ENCODE data around the gene ADAMTS19.

ADAMTS19 gene

DNA sequence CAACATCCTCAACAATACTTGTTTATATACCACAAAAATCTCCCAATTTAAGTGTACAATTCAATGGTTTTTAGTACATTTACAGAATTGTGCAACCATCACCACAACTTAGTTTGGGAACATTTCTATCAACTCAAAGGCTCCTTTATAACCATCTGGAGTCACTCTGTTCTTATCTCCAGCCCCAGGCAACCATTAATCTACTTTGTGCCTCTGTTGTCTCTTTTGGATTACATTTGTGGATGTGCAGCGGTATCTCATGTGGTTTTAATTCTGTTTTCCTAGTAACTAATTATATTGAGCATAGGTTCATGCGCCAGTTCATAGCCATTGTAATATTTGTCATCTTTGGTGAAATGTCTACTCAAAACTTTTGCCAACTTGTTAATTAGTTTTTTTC, 14.4 kb downstream of the ADAMTS19 start:
- H3K27ac ChIP-seq: no peak overlapping the region
- no peak for DNase-seq (ENCODE audit: low read depth, low spot score)

- no peak overlapping the region for H3K27ac ChIP-seq
- no peak for DNase-seq (ENCODE audit: low read depth, low spot score)
These were observed 16.7 kb downstream of the ADAMTS19 start for GRCh38 chr5:129476751-129477150.

DNA sequence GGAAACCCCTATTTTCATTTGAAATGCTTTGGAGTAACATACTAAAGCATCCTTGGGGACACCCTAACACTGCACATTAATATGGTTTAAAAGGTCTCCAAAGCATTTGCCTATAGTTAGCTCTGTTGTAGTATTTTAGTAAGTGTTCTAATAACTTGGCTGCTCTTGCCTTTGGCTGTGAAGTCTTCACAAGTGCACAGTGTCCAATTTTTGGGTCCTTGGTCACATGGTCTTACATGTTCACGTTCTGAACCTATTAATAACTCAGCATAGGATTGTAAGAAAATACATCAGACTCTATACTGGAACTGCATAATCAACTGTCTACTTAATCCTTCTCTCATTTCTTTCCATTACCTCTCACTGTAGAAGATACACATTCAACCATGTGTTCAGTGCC, 17.4 kb downstream of the ADAMTS19 start:
- DNase-seq (ENCODE audit: low read depth, low spot score): no peak
- H3K27ac ChIP-seq: no peak overlapping the region

DNA sequence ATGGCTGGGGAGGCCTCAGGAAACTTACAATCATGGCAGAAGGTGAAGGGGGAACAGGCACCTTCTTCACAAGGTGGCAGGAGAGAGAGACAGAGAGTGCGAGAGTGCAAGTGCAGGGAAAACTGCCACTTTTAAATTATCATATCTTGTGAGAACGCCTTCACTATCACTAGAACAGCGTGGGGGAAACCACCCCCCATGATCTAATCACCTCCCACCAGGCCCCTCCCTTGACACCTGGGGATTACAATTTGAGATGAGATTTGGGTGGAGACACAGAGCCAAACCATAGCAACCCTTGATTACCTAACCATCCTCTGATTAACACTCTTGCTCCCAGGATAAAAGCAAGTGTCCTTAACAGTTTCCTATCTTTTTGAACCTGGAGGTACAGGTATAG, 21.1 kb downstream of the ADAMTS19 start:
- no peak for DNase-seq (ENCODE audit: low read depth, low spot score)
- no peak overlapping the region for H3K27ac ChIP-seq

DNA sequence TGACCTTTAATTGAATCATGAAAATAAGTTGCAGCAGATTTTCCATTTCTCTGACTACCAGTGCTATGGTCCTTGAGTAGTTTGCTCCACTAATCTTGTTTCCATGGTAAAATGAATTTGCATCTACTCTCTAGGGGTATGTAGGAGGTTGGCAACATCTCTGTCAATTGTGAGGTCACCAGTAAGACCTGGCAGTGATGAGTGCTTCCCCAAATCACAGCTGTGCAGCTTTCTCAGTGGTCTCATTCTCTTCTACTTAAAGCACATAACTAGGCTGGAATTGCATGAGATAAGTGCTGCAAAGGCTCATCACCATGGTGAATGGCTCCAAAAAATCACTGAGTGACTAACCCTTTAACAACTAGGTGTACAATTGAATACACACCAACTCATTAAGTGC, 36.3 kb downstream of the ADAMTS19 start:
- no peak overlapping the region for H3K27ac ChIP-seq
- no peak for DNase-seq (ENCODE audit: low read depth, low spot score)

DNA sequence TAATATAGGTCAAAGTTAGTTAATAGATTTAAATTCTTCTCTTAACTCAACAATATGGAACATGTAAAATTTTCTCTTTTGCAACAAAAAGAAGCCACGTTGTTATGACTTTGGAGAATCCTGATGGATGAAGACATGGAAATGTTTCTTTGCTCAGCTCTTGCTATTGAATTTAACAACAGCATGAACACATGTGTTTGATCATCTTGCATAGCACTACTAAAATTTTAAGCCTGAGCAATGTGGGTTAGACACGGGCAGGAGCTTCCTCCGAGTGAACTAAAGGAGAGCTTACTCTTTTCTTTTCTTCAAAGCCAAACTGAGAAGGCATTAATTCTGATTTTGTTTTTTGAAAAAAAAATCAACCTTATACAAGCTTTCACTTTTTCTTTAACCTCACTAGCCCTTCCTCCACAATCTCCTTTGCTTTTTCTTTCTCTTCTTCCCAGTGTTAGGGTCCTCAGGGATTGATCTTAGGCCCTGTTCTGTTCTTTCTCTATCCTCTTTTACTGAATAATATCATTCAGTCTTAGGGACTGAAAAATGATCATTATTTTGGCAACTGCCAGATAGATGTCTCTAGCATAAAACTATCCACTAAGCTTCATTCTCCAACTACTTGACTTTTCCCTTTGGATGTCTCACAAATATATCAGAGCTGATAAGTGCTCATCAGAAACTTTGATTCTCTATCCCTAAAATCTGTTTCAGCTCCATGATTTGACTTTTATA, 36.9 kb downstream of the ADAMTS19 start:
- no peak overlapping the region for H3K27ac ChIP-seq
- no peak for DNase-seq (ENCODE audit: low read depth, low spot score)

DNA sequence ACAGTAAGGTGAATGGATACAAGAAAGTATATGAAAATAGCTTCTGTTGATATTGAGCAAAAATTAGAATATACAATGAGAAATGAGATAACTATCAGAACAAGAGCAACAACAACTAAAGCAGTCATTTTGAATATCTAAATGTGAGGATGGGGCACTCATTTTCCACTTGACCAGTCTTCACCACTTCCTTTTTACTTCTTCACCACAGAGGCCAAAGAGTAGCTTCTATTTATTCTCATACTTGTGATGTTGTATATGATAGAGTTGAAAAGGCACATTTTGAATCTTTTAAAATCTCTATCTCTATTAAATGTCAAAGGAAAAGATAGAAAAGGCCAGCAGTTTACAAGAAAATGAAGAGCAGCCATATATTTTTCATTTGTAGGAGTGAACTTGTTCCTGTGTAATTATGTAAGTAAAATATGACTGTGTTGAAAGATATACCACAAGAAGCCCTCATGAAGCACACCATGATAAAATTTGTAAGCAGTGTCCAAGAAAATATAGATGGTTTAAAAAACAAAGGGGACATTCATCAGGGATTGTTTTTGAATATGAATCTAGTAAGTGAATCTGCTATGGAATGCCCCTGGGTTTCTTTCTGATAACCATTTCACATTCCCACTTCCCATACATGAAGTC, 39.2 kb downstream of the ADAMTS19 start:
- no peak overlapping the region for H3K27ac ChIP-seq
- no peak for DNase-seq (ENCODE audit: low read depth, low spot score)

DNA sequence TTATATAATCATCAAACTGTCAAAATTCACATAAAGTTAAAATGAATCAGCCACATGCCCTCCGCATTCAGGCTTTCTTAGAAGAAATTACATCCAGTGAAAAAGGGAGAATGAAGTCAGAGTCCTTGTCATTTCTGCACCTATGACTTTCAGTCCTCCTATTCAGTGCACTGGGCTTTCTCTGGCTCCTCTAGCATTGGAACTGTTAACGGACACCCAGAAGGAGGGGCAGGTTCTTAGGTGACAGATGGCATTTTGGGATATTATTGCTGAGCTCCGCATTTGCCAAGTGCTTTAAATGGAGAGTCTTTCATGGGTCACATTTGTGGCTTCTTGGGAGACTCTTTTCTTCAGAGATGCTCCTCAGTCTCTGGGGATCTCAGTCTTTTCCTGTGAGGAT, 40.0 kb downstream of the ADAMTS19 start:
- no peak for DNase-seq (ENCODE audit: low read depth, low spot score)
- H3K27ac ChIP-seq: no peak overlapping the region

DNA sequence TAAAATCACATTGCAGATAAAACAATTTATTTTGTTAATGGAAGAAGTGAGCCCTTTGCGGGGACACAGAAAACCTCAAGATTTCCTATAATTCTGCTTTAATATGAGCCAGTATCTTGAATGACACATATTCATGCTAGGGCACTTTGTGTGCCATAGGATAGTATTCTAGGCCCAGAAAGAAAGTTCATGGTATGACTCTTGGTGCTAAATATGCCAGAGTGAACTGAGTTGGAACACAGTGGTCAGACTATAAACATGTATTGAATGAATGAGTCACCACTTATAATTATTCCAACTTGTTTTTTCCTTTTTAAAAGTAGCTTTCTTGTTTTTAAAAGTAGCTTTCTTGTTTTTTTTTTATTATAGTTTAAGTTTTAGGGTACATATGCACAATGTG, 46.0 kb downstream of the ADAMTS19 start:
- DNase-seq (ENCODE audit: low read depth, low spot score): peak; percentile 10
- H3K27ac ChIP-seq: no peak overlapping the region

- H3K27ac ChIP-seq: no peak overlapping the region
- no peak for DNase-seq (ENCODE audit: low read depth, low spot score)
These were observed 46.9 kb downstream of the ADAMTS19 start for GRCh38 chr5:129506950-129507349.

- DNase-seq (ENCODE audit: low read depth, low spot score): no peak
- H3K27ac ChIP-seq: no peak overlapping the region
These were observed 47.4 kb downstream of the ADAMTS19 start for GRCh38 chr5:129507527-129507926.

DNA sequence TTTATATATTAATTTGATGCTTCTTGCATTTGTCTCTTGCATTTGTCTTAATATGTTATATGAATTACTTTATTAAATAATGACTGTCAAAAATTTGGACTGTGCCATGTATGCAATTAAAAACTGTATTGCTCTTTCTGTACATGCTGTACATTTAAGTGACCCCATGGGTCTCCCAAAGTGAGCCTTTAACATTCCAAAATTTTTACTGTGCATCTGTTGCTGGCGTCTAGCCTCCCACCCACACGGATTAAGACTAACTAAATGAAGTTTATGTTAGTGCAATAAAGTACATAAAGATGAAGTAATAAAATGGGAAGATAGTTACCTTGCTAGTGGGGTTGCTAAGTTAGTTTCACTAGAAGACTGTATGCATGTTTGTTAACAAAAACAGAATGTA, 48.5 kb downstream of the ADAMTS19 start:
- no peak for DNase-seq (ENCODE audit: low read depth, low spot score)
- no peak overlapping the region for H3K27ac ChIP-seq

DNA sequence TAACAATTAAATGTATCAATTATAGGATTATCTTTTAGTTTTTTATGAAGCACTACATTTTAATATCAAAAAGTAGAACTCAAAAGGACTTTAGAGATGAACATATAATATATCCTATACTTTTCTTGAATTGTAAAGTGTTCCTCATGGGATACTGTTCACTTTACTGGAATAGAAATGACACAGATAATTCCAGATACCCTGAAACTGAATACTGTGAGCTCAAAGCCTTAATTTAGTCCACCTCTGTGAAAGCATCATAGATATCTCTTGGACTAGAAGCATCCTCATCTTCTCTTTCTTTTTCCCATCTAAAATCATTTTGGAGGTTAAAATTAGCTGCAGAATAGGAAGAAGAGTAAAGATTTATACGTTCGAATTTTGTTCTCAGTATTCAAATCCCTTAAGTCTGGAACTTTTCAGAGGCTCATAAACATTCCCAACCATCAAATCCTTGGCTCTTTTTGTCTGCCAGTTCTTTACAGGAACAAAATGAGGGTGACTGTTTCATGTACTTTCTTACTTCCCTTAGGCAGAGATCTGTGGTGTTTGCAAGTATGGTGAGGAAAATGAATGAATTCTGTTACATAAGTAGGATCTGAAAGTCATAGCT, 49.4 kb downstream of the ADAMTS19 start:
- DNase-seq (ENCODE audit: low read depth, low spot score): no peak
- H3K27ac ChIP-seq: no peak overlapping the region

DNA sequence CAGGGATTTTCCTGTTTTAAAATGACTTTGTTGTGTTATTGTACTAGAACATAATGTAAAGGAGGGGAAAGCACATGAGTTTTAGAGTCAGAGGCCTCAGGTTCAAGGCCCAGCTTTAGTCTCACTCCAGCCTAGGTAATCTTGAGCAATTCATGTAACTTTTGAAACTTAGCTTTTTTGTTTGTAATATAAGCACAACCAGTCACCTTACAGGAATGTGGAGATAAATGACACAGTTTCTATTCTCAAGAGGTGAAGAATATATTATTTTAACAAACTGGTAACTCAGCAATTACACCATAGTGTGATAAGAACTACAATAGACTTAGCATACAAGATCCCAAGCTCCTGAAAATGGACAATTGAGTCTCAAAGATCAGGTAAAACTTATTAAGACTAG, 51.2 kb downstream of the ADAMTS19 start:
- H3K27ac ChIP-seq: no peak overlapping the region
- DNase-seq (ENCODE audit: low read depth, low spot score): no peak

GRCh38 chr5:129541051-129541450, 81.0 kb downstream of the ADAMTS19 start:
- DNase-seq (ENCODE audit: low read depth, low spot score): no peak
- H3K27ac ChIP-seq: no peak overlapping the region

DNA sequence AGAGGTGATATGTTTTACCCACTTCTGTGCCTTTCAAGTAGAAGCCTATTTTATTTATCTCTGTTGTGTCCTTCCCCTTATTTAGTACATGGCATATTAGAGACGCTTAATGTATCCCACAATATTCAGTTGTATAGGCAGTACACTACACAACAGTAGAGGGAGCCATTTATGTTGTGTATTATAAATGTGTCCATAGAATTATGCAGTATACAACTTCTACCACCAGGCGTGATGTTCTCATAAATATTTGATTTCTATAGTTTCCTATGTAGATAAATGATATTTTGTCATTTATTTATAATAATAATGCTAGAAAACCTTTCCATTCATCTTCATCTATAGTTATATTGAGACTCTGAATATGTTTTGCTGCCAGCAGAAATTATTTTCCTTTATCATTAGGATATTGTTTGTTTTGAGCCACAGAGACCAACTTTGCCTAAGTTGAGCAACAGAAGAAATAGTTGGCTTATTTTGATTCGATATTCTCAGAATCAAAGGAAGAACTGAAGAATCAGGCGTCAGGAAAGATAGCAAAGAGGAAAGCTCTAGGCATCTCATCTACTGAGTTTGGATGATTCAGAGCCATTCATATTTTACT, 81.7 kb downstream of the ADAMTS19 start:
- no peak for DNase-seq (ENCODE audit: low read depth, low spot score)
- no peak overlapping the region for H3K27ac ChIP-seq

DNA sequence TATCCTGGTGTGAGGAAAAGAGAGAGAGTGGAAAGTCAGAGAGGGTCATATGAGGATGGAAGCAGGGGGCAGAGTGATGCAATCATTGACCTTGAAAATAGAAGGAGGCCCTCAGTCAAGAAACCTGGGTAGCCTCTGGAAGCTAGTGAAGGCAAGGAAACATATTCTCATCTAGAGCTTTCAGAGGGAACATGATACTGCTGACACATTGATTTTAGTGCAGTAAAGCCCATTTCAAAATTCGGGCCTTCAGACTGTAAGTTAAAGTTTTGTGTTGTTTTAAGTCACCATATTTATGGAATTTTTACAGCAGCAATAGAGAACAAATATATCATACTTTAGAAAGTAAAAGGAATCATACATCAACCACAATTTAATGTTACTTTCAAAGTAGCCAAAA, 87.0 kb downstream of the ADAMTS19 start:
- H3K27ac ChIP-seq: no peak overlapping the region

GRCh38 chr5:129554134-129554904, 94.2 kb downstream of the ADAMTS19 start:
- no peak overlapping the region for H3K27ac ChIP-seq
- no peak for DNase-seq (ENCODE audit: low read depth, low spot score)

More for the DNA sequence above, 87.0 kb downstream of the ADAMTS19 start:
- DNase-seq (ENCODE audit: low read depth, low spot score): no peak

GRCh38 chr5:129563585-129563984, 103.5 kb downstream of the ADAMTS19 start:
- H3K27ac ChIP-seq: no peak overlapping the region
- no peak for DNase-seq (ENCODE audit: low read depth, low spot score)

- no peak for DNase-seq (ENCODE audit: low read depth, low spot score)
- H3K27ac ChIP-seq: no peak overlapping the region
These were observed 109.2 kb downstream of the ADAMTS19 start for GRCh38 chr5:129569295-129569694.

DNA sequence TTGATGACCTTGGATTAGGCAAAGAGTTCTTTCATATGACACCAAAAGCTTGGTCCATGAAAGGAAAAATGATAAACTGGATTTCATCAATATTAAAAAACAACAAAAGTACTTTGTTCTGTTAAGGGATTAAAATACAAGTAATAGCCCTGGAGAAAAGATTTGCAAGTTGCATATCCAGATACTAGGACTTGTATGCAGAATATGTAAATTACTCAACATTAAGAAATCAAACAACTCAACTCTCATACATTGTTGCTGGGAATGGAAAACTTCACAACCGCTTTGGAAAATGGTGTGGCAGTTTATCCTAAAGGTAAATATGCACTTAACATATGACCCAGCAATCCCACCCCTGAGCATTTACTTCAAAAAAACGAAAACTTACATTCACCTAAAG, 112.0 kb downstream of the ADAMTS19 start:
- no peak for DNase-seq (ENCODE audit: low read depth, low spot score)
- no peak overlapping the region for H3K27ac ChIP-seq

Data from epithelial cell of prostate (primary cell).